HK-2 (cell line): ENCODE data around the gene OGN.

Experiments
- DNase-seq: peaks from one replicate; pipeline ENCODE4 v3.0.0-alpha.2; 2018; ENCODE audit not compliant: unreplicated experiment

OGN gene

GRCh38 chr9:92345582-92345981 lies 58.8 kb downstream of the OGN start:
- DNase-seq = no peak

GRCh38 chr9:92342825-92343488 lies 61.4 kb downstream of the OGN start:
- no peak for DNase-seq

- DNase-seq = no peak
These were observed 62.8 kb downstream of the OGN start for GRCh38 chr9:92341578-92341977.

GRCh38 chr9:92333282-92333634 lies 71.1 kb downstream of the OGN start:
- no peak for DNase-seq
